HG02943 (cell line): ENCODE results near the gene HUS1.
A peak's percentile ranks its signal among the peaks of the same experiment; 100 is the strongest.
"Not testable (repeated sequence)": the region's sequence is repeated elsewhere in the genome, so short reads cannot be mapped to it uniquely, and the experiment has no call there.

Experiments used
- ATAC-seq: cut with Tn5 transposase; IDR thresholded peaks from one replicate; pipeline ENCODE4 v1.9.1; 2021; ENCODE audit warnings: mild to moderate bottlenecking, low read depth, moderate library complexity; ENCODE audit not compliant: unreplicated experiment

Gene HUS1

GRCh38 chr7:47946581-47947354 is 32.6 kb downstream of the HUS1 start:
- no peak for ATAC-seq

- ATAC-seq: no peak
Observed at GRCh38 chr7:47945261-47946015, 34.0 kb downstream of the HUS1 start.

GRCh38 chr7:47944536-47945260 is 34.7 kb downstream of the HUS1 start:
- no peak for ATAC-seq

GRCh38 chr7:47943676-47944474 is 35.5 kb downstream of the HUS1 start:
- no peak for ATAC-seq

- not testable (repeated sequence) for ATAC-seq
Observed at GRCh38 chr7:47942651-47943050, 36.8 kb downstream of the HUS1 start.

- ATAC-seq: no peak
Observed at GRCh38 chr7:47942132-47942531, 37.3 kb downstream of the HUS1 start.

GRCh38 chr7:47941136-47941844 is 38.1 kb downstream of the HUS1 start:
- ATAC-seq: no peak

GRCh38 chr7:47940088-47941013 is 39.1 kb downstream of the HUS1 start:
- ATAC-seq: no peak

GRCh38 chr7:47939425-47940036 is 39.9 kb downstream of the HUS1 start:
- no peak for ATAC-seq

- ATAC-seq: no peak
Observed at GRCh38 chr7:47938574-47939165, 40.7 kb downstream of the HUS1 start.

GRCh38 chr7:47937711-47938573 is 41.5 kb downstream of the HUS1 start:
- ATAC-seq: peak; percentile 53

GRCh38 chr7:47937065-47937687 is 42.2 kb downstream of the HUS1 start:
- ATAC-seq: peak; percentile 90

GRCh38 chr7:47936323-47936722 is 43.1 kb downstream of the HUS1 start:
- no peak for ATAC-seq

- no peak for ATAC-seq
Observed at GRCh38 chr7:47935336-47935735, 44.1 kb downstream of the HUS1 start.

- ATAC-seq: no peak
Observed at GRCh38 chr7:47934831-47935230, 44.6 kb downstream of the HUS1 start.

GRCh38 chr7:47933215-47933614 is 46.2 kb downstream of the HUS1 start:
- no peak for ATAC-seq
